HepG2 (cell line): ENCODE measurements around the gene HSP90AB1. TPM values are rescaled to one million over a fixed set of nuclear protein-coding genes. Genes with fewer than 3 reads are reported as not detected.
A peak's percentile ranks its signal among the peaks of the same experiment; 100 is the strongest.

Experiments used
- ADNP ChIP-seq: sonication (generic); formaldehyde crosslinking; IDR thresholded peaks from 2 replicates; pipeline ENCODE4 v1.4.0; 2020; ENCODE audit warnings: missing genetic modification reagents
- ATAD3A ChIP-seq: sonication (generic); formaldehyde crosslinking; IDR thresholded peaks from 2 replicates; pipeline ENCODE4 v1.4.0; 2020; ENCODE audit warnings: missing genetic modification reagents
- CHCHD3 ChIP-seq: sonication (generic); formaldehyde crosslinking; IDR thresholded peaks from 2 replicates; pipeline ENCODE4 v1.8.0; 2022; ENCODE audit warnings: mild to moderate bottlenecking, missing genetic modification reagents, moderate library complexity
- EEA1 ChIP-seq: sonication (generic); formaldehyde crosslinking; IDR thresholded peaks from 2 replicates; pipeline ENCODE4 v1.5.1; 2020; ENCODE audit warnings: mild to moderate bottlenecking, missing genetic modification reagents, borderline replicate concordance
- FOSL1 ChIP-seq: sonication (generic); formaldehyde crosslinking; IDR thresholded peaks from 2 replicates; pipeline ENCODE4 v1.9.0; 2021; ENCODE audit warnings: missing genetic modification reagents, borderline replicate concordance
- ISX ChIP-seq: sonication (generic); formaldehyde crosslinking; conservative IDR thresholded peaks from 2 replicates; pipeline ENCODE4 v1.5.0; 2020; ENCODE audit warnings: missing genetic modification reagents
- MEIS1 ChIP-seq: sonication (generic); formaldehyde crosslinking; IDR thresholded peaks from 2 replicates; pipeline ENCODE4 v1.9.0; 2021; ENCODE audit warnings: mild to moderate bottlenecking, missing genetic modification reagents, moderate library complexity, borderline replicate concordance
- PHF20 ChIP-seq: sonication (generic); formaldehyde crosslinking; IDR thresholded peaks from 2 replicates; pipeline ENCODE4 v1.5.0; 2020; ENCODE audit warnings: mild to moderate bottlenecking, missing genetic modification reagents
- PHF8 ChIP-seq: sonication (generic); formaldehyde crosslinking; IDR thresholded peaks from 2 replicates; pipeline ENCODE4 v1.5.0; 2020; ENCODE audit warnings: missing genetic modification reagents
- REPIN1 ChIP-seq: sonication (generic); formaldehyde crosslinking; IDR thresholded peaks from 2 replicates; pipeline ENCODE4 v1.8.0; 2022; ENCODE audit warnings: missing genetic modification reagents, low read depth, mild to moderate bottlenecking, borderline replicate concordance
- REST ChIP-seq, 2 experiments: IDR thresholded peaks; 2 replicates each; pipeline ENCODE4 v1.6.1; 2011 to 2012; ENCODE audit warnings: low read length in 2 of 2, borderline replicate concordance in 1 of 2, low read depth in 1 of 2, mild to moderate bottlenecking in 1 of 2, moderate library complexity in 1 of 2
- SAP130 ChIP-seq: IDR thresholded peaks from 2 replicates; pipeline ENCODE4 v1.6.1; 2016; ENCODE audit warnings: low read depth
- SMARCC2 ChIP-seq: fragments of 450-650 bp; IDR thresholded peaks from 2 replicates; pipeline ENCODE4 v1.6.1; 2017; ENCODE audit warnings: antibody characterized with exemption, mild to moderate bottlenecking
- SP140L ChIP-seq: sonication (generic); formaldehyde crosslinking; IDR thresholded peaks from 2 replicates; pipeline ENCODE4 v1.4.0; 2020; ENCODE audit warnings: missing genetic modification reagents, borderline replicate concordance
- SRSF4 ChIP-seq: fragments of 200-400 bp; formaldehyde crosslinking; IDR thresholded peaks from one replicate; pipeline ENCODE4 v1.6.1; 2018; ENCODE audit warnings: mild to moderate bottlenecking, low read depth, low read length, moderate library complexity; ENCODE audit not compliant: poor library complexity, severe bottlenecking
- SSRP1 ChIP-seq: IDR thresholded peaks from 2 replicates; pipeline ENCODE4 v1.6.1; 2016; ENCODE audit warnings: control low read depth
- ZBTB1 ChIP-seq: sonication (generic); formaldehyde crosslinking; IDR thresholded peaks from 2 replicates; pipeline ENCODE4 v1.4.0; 2020; ENCODE audit warnings: missing genetic modification reagents, borderline replicate concordance
- ZBTB44 ChIP-seq: sonication (generic); formaldehyde crosslinking; IDR thresholded peaks from 2 replicates; pipeline ENCODE4 v1.4.0; 2020; ENCODE audit warnings: missing genetic modification reagents
- ZFP41 ChIP-seq: sonication (generic); formaldehyde crosslinking; IDR thresholded peaks from 2 replicates; pipeline ENCODE4 v1.4.0; 2020; ENCODE audit warnings: mild to moderate bottlenecking, missing genetic modification reagents, borderline replicate concordance
- ZIK1 ChIP-seq: sonication (generic); formaldehyde crosslinking; IDR thresholded peaks from 2 replicates; pipeline ENCODE4 v1.5.0; 2020; ENCODE audit warnings: mild to moderate bottlenecking, low read depth, missing genetic modification reagents, borderline replicate concordance
- ZMYM4 ChIP-seq: sonication (generic); formaldehyde crosslinking; IDR thresholded peaks from 2 replicates; pipeline ENCODE4 v1.8.1; 2023; ENCODE audit warnings: mild to moderate bottlenecking, missing genetic modification reagents
- ZNF576 ChIP-seq: sonication (generic); formaldehyde crosslinking; IDR thresholded peaks from 2 replicates; pipeline ENCODE4 v1.4.0; 2020; ENCODE audit warnings: mild to moderate bottlenecking, missing genetic modification reagents
- ZNF800 ChIP-seq: sonication (generic); formaldehyde crosslinking; IDR thresholded peaks from 2 replicates; pipeline ENCODE4 v1.4.0; 2020; ENCODE audit warnings: missing genetic modification reagents
- polyA plus RNA-seq, 8 experiments: library from polyadenylated mRNA; depleted of rRNA in 3 of 8; stranded (reverse) in 7 of 8; unstranded in 1 of 8; fragments of >200 nt; fragmentation: Illumina TruSeq in 4 of 8; extraction: Trizol in 4 of 8; gene quantifications; 2 replicates each; pipeline versions ENCODE4 v1.2.1 to v1.2.3, GENCODE V29; 2011 to 2016; ENCODE audit warnings: low read depth in 4 of 8, missing spikeins in 1 of 8, mixed read lengths in 1 of 8; ENCODE audit not compliant: insufficient read depth in 1 of 8
- total RNA-seq, 5 experiments: library from RNA; depleted of rRNA; stranded (reverse); fragments of >200 nt; fragmentation: Illumina TruSeq; extraction: Trizol; gene quantifications; 2 replicates each; pipeline ENCODE4 v1.2.3, GENCODE V29; 2016; ENCODE audit warnings: low read depth in 1 of 5

The HSP90AB1 gene
- total and polyA plus RNA-seq, 2 of the 13 experiments (the other 11 are each of a cell fraction or from before 2014, with no cell fraction given), result 1,325 to 1,472 TPM

DNA sequence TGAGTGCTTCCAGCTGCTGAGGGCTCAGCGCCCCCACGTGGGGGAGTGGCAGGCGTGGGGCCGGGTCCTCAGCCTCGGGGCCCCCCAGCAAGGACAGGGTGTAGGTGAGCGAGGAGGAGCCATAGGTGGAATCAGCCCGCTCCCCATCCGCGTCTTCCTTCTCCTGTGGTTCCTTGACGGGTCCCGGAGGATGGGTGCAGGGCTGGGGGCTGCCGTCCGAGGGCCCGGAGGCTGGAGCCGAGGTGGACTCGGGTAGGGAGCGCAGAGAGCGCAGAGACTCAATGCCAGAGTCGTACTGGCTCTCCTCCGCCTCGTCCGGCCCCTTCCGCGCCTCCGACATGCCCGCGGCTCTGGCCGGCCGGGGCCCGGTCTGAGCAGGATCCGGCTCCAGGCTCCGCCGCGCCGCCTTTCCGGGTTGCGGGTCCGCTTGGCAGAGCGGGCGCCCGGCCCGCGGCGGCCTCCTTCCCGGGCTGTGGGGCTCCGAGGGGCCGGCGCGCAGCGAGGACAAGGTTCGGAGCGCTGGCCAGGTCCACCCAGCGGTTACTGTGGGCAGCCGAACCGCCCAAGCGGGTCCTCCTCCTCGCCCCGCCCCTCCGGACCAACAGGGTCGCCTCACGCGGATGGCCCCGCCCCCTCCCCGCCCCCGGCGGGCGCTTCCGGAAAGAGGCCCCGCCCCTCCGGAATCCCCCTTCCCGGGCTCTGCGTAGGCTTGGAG, 18.3 kb downstream of the HSP90AB1 start, which contains the start of gene NFKBIE (continued):
- TF ChIP-seq REST (IDR thresholded peaks at IDR 0.05; ENCODE audit: borderline replicate concordance in 1 of 2, low read depth in 1 of 2, low read length in 2 of 2) (peak in 1 of 2 experiments; percentile 50; a peak in 2 of 4 replicates), SRSF4 (no peak), ZFP41 (peak; percentile 93; the same call in 1 of the 2 replicates), ISX (no peak), ZNF800 (CRISPR knock-in tag) (no peak), FOSL1 (no peak), ZIK1 (CRISPR knock-in tag) (peak; percentile 46; the same call in 1 of the 2 replicates), SAP130 (peak; percentile 78), PHF20 (CRISPR knock-in tag) (peak; percentile 56; the same call in 1 of the 2 replicates), SP140L (CRISPR knock-in tag) (peak; percentile 60; the same call in 1 of the 2 replicates), ZNF576 (CRISPR knock-in tag) (0 out of 2 replicates have a peak, but pooled peaks have one; percentile 48), SMARCC2 (no peak), REPIN1 (CRISPR knock-in tag) (peak; percentile 81; the same call in 1 of the 2 replicates), ZBTB1 (CRISPR knock-in tag) (no peak), ZMYM4 (CRISPR knock-in tag) (peak; percentile 67), EEA1 (CRISPR knock-in tag) (no peak; the same call in 1 of the 2 replicates), PHF8 (CRISPR knock-in tag) (peak; percentile 62), CHCHD3 (CRISPR knock-in tag) (peak; percentile 95), ZBTB44 (CRISPR knock-in tag) (no peak; the same call in 1 of the 2 replicates), ATAD3A (no peak), MEIS1 (CRISPR knock-in tag) (peak; percentile 62; the same call in 1 of the 2 replicates), ADNP (CRISPR knock-in tag) (no peak), SSRP1 (CRISPR knock-in tag) (no peak)
